ENCODE measurements around the gene PRR29. TPM values are rescaled to one million over a fixed set of nuclear protein-coding genes. Genes with fewer than 3 reads are reported as not detected.

Gene PRR29
- total RNA-seq, 4 donors from 2014 or later: 0.17 to 0.82 (median 0.57) TPM; not detected in 1

- TF ChIP-seq CTCF (IDR thresholded peaks at IDR 0.05; ENCODE audit: low read depth): no peak
These were observed 38.2 kb downstream of the PRR29 start for GRCh38 chr17:64036198-64036922.

GRCh38 chr17:64037180-64037579 is 39.0 kb downstream of the PRR29 start:
- no peak for TF ChIP-seq CTCF (IDR thresholded peaks at IDR 0.05; ENCODE audit: low read depth)

GRCh38 chr17:64037802-64038201 is 39.7 kb downstream of the PRR29 start:
- no peak for TF ChIP-seq CTCF (IDR thresholded peaks at IDR 0.05; ENCODE audit: low read depth)

- no peak for TF ChIP-seq CTCF (IDR thresholded peaks at IDR 0.05; ENCODE audit: low read depth)
These were observed 40.4 kb downstream of the PRR29 start for GRCh38 chr17:64038331-64039105.

- TF ChIP-seq CTCF (IDR thresholded peaks at IDR 0.05; ENCODE audit: low read depth): no peak
These were observed 40.9 kb downstream of the PRR29 start for GRCh38 chr17:64039106-64039400.

- no peak for TF ChIP-seq CTCF (IDR thresholded peaks at IDR 0.05; ENCODE audit: low read depth)
These were observed 42.1 kb downstream of the PRR29 start for GRCh38 chr17:64040206-64040605.

- TF ChIP-seq CTCF (IDR thresholded peaks at IDR 0.05; ENCODE audit: low read depth): no peak
These were observed 43.8 kb downstream of the PRR29 start for GRCh38 chr17:64041912-64042311.

Measured in subcutaneous adipose tissue (tissue), 4 donors.